ENCODE data around the gene CEP104.

GRCh38 chr1:3762873-3763228 lies 94.2 kb downstream of the CEP104 start:
- TF ChIP-seq CTCF (conservative IDR thresholded peaks at IDR 0.05; ENCODE audit: low read depth in 2 of 2), result no peak
- TF ChIP-seq POLR2AphosphoS5 (IDR thresholded peaks at IDR 0.05; ENCODE audit: low read depth), result no peak
- TF ChIP-seq EZH2 (IDR thresholded peaks at IDR 0.05; ENCODE audit: low read depth, unreplicated experiment), result no peak

Measured in GM23338 (cell line).